Measurements from ENCODE around the gene TNC. TPM values are rescaled to one million over a fixed set of nuclear protein-coding genes. Genes with fewer than 3 reads are reported as not detected.

TNC gene
- total and polyA plus RNA-seq, 10 of the 15 experiments (the other 5 are each of a cell fraction or from before 2014, with no cell fraction given): 0.05 to 4.2 (median 0.14) TPM

DNA sequence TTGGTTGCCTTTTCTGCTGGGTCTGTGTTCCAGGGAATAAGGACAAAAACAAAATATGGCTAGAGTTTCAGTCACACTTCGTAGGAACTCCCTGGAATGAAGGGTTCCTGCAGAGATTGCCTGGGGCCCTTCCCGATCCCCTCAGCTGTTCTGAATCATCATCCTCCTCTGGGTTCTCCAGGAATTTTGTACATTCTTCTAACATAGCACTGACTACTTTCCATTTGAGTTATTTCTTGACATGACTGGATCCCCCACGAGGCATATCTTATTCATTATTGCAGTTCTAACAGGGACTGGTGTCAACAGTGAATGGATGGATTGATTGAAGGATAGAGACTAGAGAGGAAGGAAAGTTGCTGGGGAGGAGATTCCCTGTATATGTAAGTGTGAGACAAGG, 49.2 kb upstream of the TNC start:
- ChIA-PET SMC1A (ENCODE audit: uncharacterized antibody, unreplicated experiment) (no interaction called here), RAD21 (ENCODE audit: unreplicated experiment) (no interaction called here), POLR2A (no interaction called here), CTCF (no interaction called here)
- 5% methylated on average over 3 of the region's 3 CpGs for WGBS (ENCODE audit: insufficient coverage, insufficient replicate concordance, low lambda C conversion rate, missing lambda C conversion rate)
- Histone ChIP-seq H3K9me3 (replicated peaks; ENCODE audit: control insufficient read depth, insufficient read depth, low read length) (no peaks in the 10 kb centered on the region), H4K20me1 (ENCODE audit: control insufficient read depth, insufficient read depth) (no peaks in the 10 kb centered on the region), H3K27me3 (replicated peaks in 1 of 2; ENCODE audit: control insufficient read depth in 2 of 2, insufficient read depth in 2 of 2, low read length in 1 of 2) (no peaks in the 10 kb centered on the region), H3K36me3 (ENCODE audit: control insufficient read depth in 2 of 2, insufficient read depth in 2 of 2, low read length in 1 of 2) (no peaks in the 10 kb centered on the region), H3K9ac (ENCODE audit: control insufficient read depth, insufficient read depth, low read length) (no peak overlapping the region), H3K79me2 (ENCODE audit: control insufficient read depth, insufficient read depth, low read length) (no peaks in the 10 kb centered on the region), H3K4me2 (ENCODE audit: control insufficient read depth, insufficient read depth) (no peak overlapping the region), H3K4me1 (ENCODE audit: control insufficient read depth, insufficient read depth, low read length) (no peaks in the 10 kb centered on the region), H3K4me3 (no peak overlapping the region), H3K27ac (ENCODE audit: control insufficient read depth, insufficient read depth) (no peak overlapping the region), H2AFZ (ENCODE audit: control insufficient read depth, low read depth, low read length) (no peak overlapping the region)
- ATAC-seq (no peak), DNase-seq (ENCODE audit: low read depth, low spot score) (no peak), FAIRE-seq (no peak)
- no peak for TF ChIP-seq STAT1 (conservative IDR thresholded peaks at IDR 0.05)
- TF ChIP-seq IRF3 (IDR thresholded peaks at IDR 0.05): no peak
- TF ChIP-seq NFIC (IDR thresholded peaks at IDR 0.05; ENCODE audit: low read depth, low read length): no peak
- TF ChIP-seq, protein P1, sequence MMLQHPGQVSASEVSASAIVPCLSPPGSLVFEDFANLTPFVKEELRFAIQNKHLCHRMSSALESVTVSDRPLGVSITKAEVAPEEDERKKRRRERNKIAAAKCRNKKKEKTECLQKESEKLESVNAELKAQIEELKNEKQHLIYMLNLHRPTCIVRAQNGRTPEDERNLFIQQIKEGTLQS (IDR thresholded peaks at IDR 0.05; ENCODE audit: borderline replicate concordance, extremely low read depth, low read depth, low read length): no peak
- BruUV-seq (replicated peaks): no TSS peak
- intact Hi-C loops (cut with micrococcal nuclease; ENCODE audit: unreplicated experiment): no loop called here
- in situ Hi-C loops (cut with MboI): no loop called here

GRCh38 chr9:115165233-115165632, 47.3 kb upstream of the TNC start:
- FAIRE-seq (no peak), ATAC-seq (no peak), DNase-seq (ENCODE audit: low read depth, low spot score) (no peak)
- no peaks in the 10 kb centered on the region for H3K9me3 ChIP-seq (replicated peaks; ENCODE audit: control insufficient read depth, insufficient read depth, low read length)
- no peaks in the 10 kb centered on the region for H3K36me3 ChIP-seq (ENCODE audit: control insufficient read depth in 2 of 2, insufficient read depth in 2 of 2, low read length in 1 of 2)
- no TSS peak for BruUV-seq (replicated peaks)
- H3K9ac ChIP-seq (ENCODE audit: control insufficient read depth, insufficient read depth, low read length): no peak overlapping the region
- no peaks in the 10 kb centered on the region for H4K20me1 ChIP-seq (ENCODE audit: control insufficient read depth, insufficient read depth)
- no peaks in the 10 kb centered on the region for H3K4me1 ChIP-seq (ENCODE audit: control insufficient read depth, insufficient read depth, low read length)
- intact Hi-C loops (cut with micrococcal nuclease; ENCODE audit: unreplicated experiment): no loop called here
- no peaks in the 10 kb centered on the region for H3K27me3 ChIP-seq (replicated peaks in 1 of 2; ENCODE audit: control insufficient read depth in 2 of 2, insufficient read depth in 2 of 2, low read length in 1 of 2)
- H3K4me3 ChIP-seq: no peak overlapping the region
- ChIA-PET POLR2A (no interaction called here), RAD21 (ENCODE audit: unreplicated experiment) (no interaction called here), SMC1A (ENCODE audit: uncharacterized antibody, unreplicated experiment) (no interaction called here), CTCF (no interaction called here)
- in situ Hi-C loops (cut with MboI): no loop called here
- no peak overlapping the region for H3K4me2 ChIP-seq (ENCODE audit: control insufficient read depth, insufficient read depth)
- H2AFZ ChIP-seq (ENCODE audit: control insufficient read depth, low read depth, low read length): no peak overlapping the region
- H3K27ac ChIP-seq (ENCODE audit: control insufficient read depth, insufficient read depth): no peak overlapping the region
- H3K79me2 ChIP-seq (ENCODE audit: control insufficient read depth, insufficient read depth, low read length): no peaks in the 10 kb centered on the region
- TF ChIP-seq NR2C1 (IDR thresholded peaks at IDR 0.05): no peak
- no peak for TF ChIP-seq SRF (IDR thresholded peaks at IDR 0.05; ENCODE audit: low read depth in 2 of 2, low read length in 2 of 2)
- TF ChIP-seq YY1 (IDR thresholded peaks at IDR 0.05; ENCODE audit: low read depth, low read length): no peak
- TF ChIP-seq, protein P2, sequence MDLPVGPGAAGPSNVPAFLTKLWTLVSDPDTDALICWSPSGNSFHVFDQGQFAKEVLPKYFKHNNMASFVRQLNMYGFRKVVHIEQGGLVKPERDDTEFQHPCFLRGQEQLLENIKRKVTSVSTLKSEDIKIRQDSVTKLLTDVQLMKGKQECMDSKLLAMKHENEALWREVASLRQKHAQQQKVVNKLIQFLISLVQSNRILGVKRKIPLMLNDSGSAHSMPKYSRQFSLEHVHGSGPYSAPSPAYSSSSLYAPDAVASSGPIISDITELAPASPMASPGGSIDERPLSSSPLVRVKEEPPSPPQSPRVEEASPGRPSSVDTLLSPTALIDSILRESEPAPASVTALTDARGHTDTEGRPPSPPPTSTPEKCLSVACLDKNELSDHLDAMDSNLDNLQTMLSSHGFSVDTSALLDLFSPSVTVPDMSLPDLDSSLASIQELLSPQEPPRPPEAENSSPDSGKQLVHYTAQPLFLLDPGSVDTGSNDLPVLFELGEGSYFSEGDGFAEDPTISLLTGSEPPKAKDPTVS (IDR thresholded peaks at IDR 0.05; ENCODE audit: low read depth, low read length): no peak
- no peak for TF ChIP-seq CBX3 (IDR thresholded peaks at IDR 0.05; ENCODE audit: borderline replicate concordance, low read depth)
- TF ChIP-seq, protein P3, sequence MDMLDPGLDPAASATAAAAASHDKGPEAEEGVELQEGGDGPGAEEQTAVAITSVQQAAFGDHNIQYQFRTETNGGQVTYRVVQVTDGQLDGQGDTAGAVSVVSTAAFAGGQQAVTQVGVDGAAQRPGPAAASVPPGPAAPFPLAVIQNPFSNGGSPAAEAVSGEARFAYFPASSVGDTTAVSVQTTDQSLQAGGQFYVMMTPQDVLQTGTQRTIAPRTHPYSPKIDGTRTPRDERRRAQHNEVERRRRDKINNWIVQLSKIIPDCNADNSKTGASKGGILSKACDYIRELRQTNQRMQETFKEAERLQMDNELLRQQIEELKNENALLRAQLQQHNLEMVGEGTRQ (IDR thresholded peaks at IDR 0.05; ENCODE audit: borderline replicate concordance, low read depth, low read length): no peak
- TF ChIP-seq BHLHE40 (IDR thresholded peaks at IDR 0.05; ENCODE audit: borderline replicate concordance in 1 of 2, low read depth in 2 of 2, low read length in 1 of 2): no peak
